Thoracic aorta (tissue), 2 donors: ENCODE results near the gene PADI3. TPM values are rescaled to one million over a fixed set of nuclear protein-coding genes. Genes with fewer than 3 reads are reported as not detected.

ENCODE experiments used
- ATAC-seq: fragments of 150-250 bp; one replicate; pipeline ENCODE4 v1.8.0; 2017; ENCODE audit warnings: low read depth; ENCODE audit not compliant: insufficient number of reproducible peaks, low FRiP score
- DNase-seq: peaks from one replicate; pipeline ENCODE4 v3.0.0-alpha.2; 2020; ENCODE audit warnings: low spot score
- H3K27ac ChIP-seq, 2 donors: fragments of 200-600 bp; sonication (generic); 1 replicate in 1 of 2; 2 replicates in 1 of 2; pipeline ENCODE4 v1.5.1; 2016; ENCODE audit warnings: mild to moderate bottlenecking in 2 of 2, moderate library complexity in 2 of 2
- H3K27me3 ChIP-seq: fragments of 200-600 bp; sonication (generic); replicated peaks from 2 replicates; pipeline ENCODE4 v1.6.0; 2016; ENCODE audit warnings: mild to moderate bottlenecking; ENCODE audit not compliant: insufficient read depth
- H3K36me3 ChIP-seq: fragments of 200-600 bp; sonication (generic); one replicate; pipeline ENCODE4 v1.5.1; 2016
- H3K4me1 ChIP-seq, 2 donors: fragments of 200-600 bp; sonication (generic); 1 replicate in 1 of 2; 2 replicates in 1 of 2; pipeline versions ENCODE4 v1.5.1 to v1.6.0; 2016; ENCODE audit warnings: low read depth in 2 of 2, mild to moderate bottlenecking in 1 of 2; ENCODE audit not compliant: control insufficient read depth in 1 of 2
- H3K4me3 ChIP-seq: fragments of 200-600 bp; sonication (generic); 2 replicates; pipeline ENCODE4 v1.5.1; 2016; ENCODE audit warnings: mild to moderate bottlenecking
- H3K9me3 ChIP-seq: fragments of 200-600 bp; sonication (generic); 2 replicates; pipeline ENCODE4 v1.5.1; 2016
- CTCF ChIP-seq: fragments of 200-600 bp; sonication (generic); IDR thresholded peaks from one replicate; pipeline ENCODE4 v1.5.1; 2019; ENCODE audit warnings: antibody characterized with exemption
- total RNA-seq, 2 donors: library from RNA; depleted of rRNA; stranded (reverse); fragments of >200 nt; gene quantifications; one replicate each; pipeline versions ENCODE4 v1.1.0 to v1.2.3, GENCODE V29; 2016

Gene PADI3
- total RNA-seq, 2 donors from 2014 or later, result not detected

GRCh38 chr1:17330856-17331255 lies 82.0 kb downstream of the PADI3 start:
- Histone ChIP-seq H3K27me3 (no peaks in the 10 kb centered on the region), H3K9me3 (no peaks in the 10 kb centered on the region), H3K4me1 (no peaks in the 10 kb centered on the region), H3K36me3 (no peaks in the 10 kb centered on the region), H3K4me3 (no peak overlapping the region), H3K27ac (no peak overlapping the region)
- DNase-seq (no peak), ATAC-seq (no peak)
- TF ChIP-seq CTCF, result no peak

- ATAC-seq, result no peak
- TF ChIP-seq CTCF, result no peak
- H3K36me3 ChIP-seq, result no peaks in the 10 kb centered on the region
- H3K27ac ChIP-seq, result no peak overlapping the region
- H3K9me3 ChIP-seq, result no peaks in the 10 kb centered on the region
- DNase-seq, result no peak
- no peaks in the 10 kb centered on the region for H3K4me1 ChIP-seq
- no peak overlapping the region for H3K4me3 ChIP-seq
- no peaks in the 10 kb centered on the region for H3K27me3 ChIP-seq
Measured at GRCh38 chr1:17333081-17333480, 84.2 kb downstream of the PADI3 start.

Other genes starting within 250 kb of the PADI3 start
- 10 to 100 TPM; 45.1 to 59.0 TPM for gene ATP13A2, start 237.2 kb upstream of the PADI3 start, total RNA-seq
- gene SDHB, start 195.1 kb upstream of the PADI3 start, total RNA-seq, result 10 to 100 TPM; 81.5 to 98.9 TPM
- gene PADI2, start 129.6 kb upstream of the PADI3 start, total RNA-seq, result 1 to 10 TPM in 1 of 2 donors, under 1 TPM in 1; 0.27 to 2.3 TPM
- gene PADI1, start 44.0 kb upstream of the PADI3 start, total RNA-seq, result 1 to 10 TPM in 1 of 2 donors, not detected in 1; 1.2 TPM
- under 1 TPM; 0.27 to 0.42 TPM for gene PADI4, start 59.1 kb downstream of the PADI3 start, total RNA-seq
- gene PADI6, start 123.1 kb downstream of the PADI3 start, total RNA-seq, result not detected
- gene RCC2, start 190.6 kb downstream of the PADI3 start, total RNA-seq, result 10 to 100 TPM; 18.4 to 27.7 TPM